Measurements from ENCODE around the gene LDB2.

The LDB2 gene

GRCh38 chr4:16464651-16465050, 433.8 kb downstream of the LDB2 start:
- no peak for DNase-seq

DNA sequence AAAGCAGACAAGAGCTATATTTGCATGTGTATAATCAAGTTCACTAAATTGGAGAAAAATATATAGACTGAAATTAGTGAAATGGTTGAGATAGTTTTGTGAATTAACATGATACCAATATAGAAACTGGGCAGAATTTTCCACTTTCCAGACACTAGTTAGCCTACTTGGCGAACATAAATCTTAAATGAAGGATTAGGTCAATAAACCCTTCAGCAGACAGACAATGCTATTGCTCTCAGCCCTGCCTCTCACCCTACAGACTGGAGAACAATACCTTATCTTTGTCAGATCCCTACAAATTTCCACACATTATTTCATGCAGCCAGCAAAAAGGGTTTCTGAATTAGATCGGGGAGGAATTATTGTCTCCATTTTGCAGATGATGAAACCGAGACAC, 435.8 kb downstream of the LDB2 start:
- DNase-seq = no peak

DNA sequence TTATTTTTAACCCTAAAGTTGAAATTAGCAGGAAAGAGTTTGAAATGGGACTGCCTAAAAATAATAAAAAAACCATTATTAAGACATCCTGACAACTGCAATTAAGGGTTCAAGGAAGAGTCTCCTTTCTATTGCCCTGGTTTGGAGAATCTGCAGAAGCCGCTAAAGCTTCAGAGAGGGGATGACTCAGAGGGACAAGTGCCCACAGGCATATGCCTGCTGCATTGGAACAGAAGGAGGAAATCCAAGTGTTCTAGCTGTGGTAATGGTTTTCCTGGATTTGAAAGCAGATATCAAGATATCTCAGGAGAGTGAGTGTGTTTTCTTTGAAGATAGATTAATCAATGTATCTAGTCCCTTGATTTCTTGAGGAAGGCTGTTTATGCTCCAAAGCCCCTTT, 437.1 kb downstream of the LDB2 start:
- no peak for DNase-seq

GRCh38 chr4:16457944-16458343, 440.5 kb downstream of the LDB2 start:
- DNase-seq = no peak
